GM20431 (cell line): ENCODE measurements around the gene GATAD2B.

Source experiments
- in situ Hi-C: fragments of 300-500 bp; cut with MseI, MboI; formaldehyde crosslinking; loops from one replicate; pipeline ENCODE4 v1.15.0; 2020; ENCODE audit warnings: low sequenced_read_pairs; ENCODE audit not compliant: unreplicated experiment

GATAD2B gene

GRCh38 chr1:153801028-153801625, 121.6 kb downstream of the GATAD2B start:
- in situ Hi-C loops = no loop called here

GRCh38 chr1:153800516-153800915, 122.3 kb downstream of the GATAD2B start:
- in situ Hi-C loops = no loop called here

- in situ Hi-C loops = no loop called here
Measured at GRCh38 chr1:153799566-153800465, 123.0 kb downstream of the GATAD2B start.

DNA sequence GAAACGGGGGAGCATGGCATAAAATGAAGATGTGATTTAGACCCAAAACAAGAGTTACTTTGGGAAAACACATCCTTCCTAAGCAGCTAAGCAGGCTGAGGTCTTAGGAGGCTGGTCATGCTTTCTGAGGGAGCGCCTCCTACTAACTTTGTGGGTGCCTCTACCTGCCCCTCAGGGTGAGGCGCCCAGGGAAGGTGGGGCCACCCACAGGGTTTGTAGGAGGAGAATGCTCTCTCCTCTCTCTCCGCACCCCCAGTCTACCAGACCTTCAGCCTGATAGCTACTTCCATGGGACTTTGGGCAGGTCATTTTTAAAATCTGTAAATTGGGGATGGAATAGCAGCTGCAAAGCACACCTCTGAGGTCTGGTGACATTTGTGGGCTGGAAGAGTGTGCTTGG, 123.8 kb downstream of the GATAD2B start:
- in situ Hi-C loops = no loop called here

DNA sequence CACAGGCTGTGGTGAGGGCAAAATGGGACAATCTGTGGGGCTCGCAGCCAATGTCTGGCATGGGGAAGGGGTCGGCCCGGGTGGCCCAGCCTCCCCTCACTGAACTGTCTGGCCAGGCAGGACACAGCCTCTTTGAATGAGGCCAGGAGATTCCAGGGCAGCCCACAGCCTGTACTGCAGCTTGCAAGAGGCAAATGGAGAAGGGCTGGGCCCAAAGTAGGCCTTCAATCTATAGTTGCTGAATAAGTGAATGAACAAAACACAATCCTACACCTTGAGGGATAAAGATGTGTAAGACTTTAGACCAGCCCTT, 124.3 kb downstream of the GATAD2B start:
- in situ Hi-C loops = no loop called here

- in situ Hi-C loops = no loop called here
Measured at GRCh38 chr1:153796786-153797659, 125.7 kb downstream of the GATAD2B start.

DNA sequence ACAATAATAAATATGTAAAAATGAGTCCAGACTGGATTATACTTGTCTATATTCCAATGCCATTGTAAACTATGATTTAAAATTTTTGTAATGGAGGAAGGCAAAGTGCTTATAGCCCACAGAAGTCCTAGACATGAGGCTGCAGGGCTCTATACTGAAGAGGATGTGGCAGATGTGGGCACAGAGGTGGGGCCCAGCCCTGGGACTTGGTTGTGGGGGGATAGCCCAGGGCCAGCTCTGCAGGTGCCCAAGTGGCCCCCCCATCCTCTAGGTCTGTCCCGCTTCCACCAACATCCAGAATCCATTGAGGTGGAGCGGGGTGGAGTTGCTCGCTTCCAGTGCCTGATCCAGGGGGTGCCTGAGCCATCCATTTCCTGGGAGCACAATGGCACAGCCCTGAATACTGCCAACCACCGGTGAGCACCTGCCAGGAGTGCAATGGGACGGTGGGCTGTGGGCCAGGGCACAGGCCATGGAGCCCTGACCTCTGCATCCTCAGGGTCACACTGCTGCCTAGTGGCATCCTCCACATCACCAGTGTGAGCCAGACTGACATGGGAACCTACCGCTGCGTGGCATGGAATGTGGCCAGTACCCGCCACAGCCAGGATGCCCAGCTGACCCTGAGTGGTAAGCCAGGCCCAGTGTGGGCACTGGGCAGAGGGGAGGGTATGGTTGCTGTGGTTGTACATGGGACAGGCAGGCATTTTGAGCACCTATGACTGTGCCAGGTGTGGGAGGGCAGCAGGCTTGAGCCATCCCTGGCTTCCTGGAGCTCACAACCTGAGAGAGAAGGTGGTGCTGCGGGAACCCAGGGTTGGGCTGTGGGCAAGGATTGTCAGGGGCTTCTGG, 126.6 kb downstream of the GATAD2B start:
- in situ Hi-C loops = no loop called here

- in situ Hi-C loops = no loop called here
Measured at GRCh38 chr1:153795330-153795837, 127.4 kb downstream of the GATAD2B start.

GRCh38 chr1:153794624-153795329, 128.0 kb downstream of the GATAD2B start:
- in situ Hi-C loops = no loop called here

DNA sequence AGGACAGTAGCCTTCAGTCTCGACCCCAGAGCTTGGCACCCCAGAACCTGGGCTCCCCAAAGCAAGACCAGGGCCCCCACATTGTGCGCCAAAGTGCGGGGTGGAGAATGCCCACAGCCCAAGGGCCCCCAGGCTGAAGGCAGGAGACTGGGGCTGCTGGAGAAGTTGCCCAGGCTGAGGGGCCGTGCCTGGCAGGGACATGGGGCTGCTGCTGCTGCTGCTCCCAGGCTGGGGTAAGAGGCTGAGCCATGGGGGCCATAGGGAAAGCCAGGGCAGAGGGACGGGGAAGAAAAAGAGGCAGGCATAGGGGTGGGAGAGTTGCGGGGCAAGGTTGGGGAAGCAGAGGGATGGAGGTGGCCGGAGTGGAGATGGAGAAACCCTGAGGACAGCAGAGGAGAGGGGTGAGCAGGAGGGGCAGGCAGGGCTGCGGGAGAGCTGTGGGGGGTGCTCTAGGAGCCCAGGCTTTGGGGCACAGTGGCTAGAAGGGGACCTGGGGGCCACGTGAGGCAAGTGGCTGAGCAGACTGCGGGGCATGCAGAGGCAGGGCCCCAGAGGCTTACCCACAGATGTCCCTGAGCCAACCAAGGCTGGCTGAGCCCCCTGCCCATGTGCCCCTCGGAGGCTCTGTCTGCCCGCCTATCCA, 128.7 kb downstream of the GATAD2B start:
- in situ Hi-C loops = no loop called here

- in situ Hi-C loops = no loop called here
Measured at GRCh38 chr1:153793261-153793972, 129.4 kb downstream of the GATAD2B start.

GRCh38 chr1:153792631-153793041, 130.1 kb downstream of the GATAD2B start:
- in situ Hi-C loops = no loop called here

- in situ Hi-C loops = no loop called here
Measured at GRCh38 chr1:153791648-153792253, 131.0 kb downstream of the GATAD2B start.

DNA sequence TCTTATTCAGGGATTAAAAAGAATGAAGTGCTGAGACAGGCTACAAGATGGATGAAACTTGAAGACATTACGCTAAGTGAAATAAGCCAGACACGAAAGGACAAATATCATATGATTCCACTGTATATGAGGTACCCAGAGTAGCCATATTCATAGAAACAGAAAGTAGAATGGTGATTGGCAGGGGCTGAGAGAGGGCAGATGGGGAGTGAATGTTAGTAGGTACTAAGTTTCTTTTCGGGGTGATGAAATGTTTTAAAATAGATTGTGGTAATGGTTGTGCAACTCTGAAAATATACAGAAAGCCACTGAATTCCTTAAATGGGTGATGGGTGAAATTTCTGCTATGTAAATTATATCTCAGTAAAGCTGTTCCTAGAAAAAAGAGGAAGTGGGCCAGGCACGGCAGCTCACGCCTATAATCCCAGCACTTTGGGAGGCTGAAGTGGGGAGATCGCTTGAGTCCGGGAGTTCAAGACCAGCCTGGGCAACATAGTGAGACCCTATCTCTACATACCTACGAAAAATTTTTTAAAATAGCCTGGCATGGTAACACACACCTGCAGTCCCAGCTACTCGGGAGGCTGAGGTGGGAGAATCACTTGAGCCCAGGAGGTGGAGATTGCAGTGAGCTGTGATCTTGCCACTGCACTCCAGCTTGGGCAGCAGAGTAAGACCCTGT, 131.7 kb downstream of the GATAD2B start:
- in situ Hi-C loops = no loop called here

DNA sequence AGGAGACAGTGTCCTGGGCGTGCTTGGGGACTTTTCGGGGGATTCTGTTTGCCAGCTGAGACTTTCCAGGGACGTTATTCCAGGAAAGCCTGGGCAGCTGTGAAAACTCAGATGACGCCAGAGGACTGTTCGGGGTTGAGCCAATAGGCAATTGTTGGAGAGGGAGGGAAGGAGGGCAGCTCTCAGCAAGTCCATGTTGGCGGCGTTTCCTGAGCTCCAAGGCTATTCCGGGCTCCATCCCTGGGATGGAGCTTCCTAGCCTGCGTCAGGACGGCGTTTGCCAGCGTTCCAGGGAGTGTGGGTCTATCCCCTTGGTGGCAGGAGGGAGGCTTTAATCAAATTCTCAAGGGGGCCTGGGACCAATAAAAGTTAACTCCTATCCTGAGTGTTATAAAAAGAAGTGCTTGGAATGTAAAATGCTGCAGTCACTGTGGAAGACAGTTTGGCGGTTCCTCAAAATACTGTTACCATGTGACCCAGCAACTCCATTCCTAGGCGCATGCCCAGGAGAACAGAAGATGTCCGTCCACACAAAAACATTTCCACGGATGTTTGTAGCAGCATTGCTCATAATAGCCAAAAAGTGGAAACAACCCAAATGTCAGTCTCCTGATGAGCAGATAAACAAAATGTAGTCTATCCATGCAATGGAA, 132.3 kb downstream of the GATAD2B start:
- in situ Hi-C loops = no loop called here

DNA sequence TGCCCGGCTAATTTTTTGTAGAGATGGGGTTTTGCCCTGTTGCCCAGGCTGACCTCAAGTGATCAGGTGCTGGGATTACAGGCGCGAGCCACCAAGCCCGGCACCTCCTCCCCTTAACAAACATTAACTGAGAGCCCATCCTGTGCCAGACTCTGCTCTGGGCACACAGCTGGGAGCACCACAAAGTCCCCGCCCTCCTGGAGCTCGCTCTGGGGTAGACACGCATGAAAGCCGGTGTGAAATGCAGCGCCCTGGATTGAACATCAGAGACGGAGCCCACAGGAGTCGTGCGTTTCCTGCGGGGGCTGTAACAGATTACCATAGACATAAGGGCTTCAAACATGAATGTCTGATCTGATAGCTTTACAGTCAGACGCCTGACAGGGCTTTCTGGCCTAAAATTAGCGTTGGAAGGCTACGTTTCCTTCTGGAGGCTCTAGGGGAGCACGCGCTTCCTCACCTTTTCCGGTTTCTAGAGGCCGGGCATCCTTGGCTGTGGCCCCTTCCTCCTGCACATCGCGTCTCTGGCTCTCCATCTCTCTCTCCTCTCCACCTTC, 133.2 kb downstream of the GATAD2B start:
- in situ Hi-C loops = no loop called here
